ENCODE data around the gene KPNB1. TPM values are rescaled to one million over a fixed set of nuclear protein-coding genes. Genes with fewer than 3 reads are reported as not detected.

The KPNB1 gene
- total and polyA plus RNA-seq, 2 of the 8 experiments (the other 6 are each of a cell fraction or from before 2014, with no cell fraction given), result 171 to 625 TPM

DNA sequence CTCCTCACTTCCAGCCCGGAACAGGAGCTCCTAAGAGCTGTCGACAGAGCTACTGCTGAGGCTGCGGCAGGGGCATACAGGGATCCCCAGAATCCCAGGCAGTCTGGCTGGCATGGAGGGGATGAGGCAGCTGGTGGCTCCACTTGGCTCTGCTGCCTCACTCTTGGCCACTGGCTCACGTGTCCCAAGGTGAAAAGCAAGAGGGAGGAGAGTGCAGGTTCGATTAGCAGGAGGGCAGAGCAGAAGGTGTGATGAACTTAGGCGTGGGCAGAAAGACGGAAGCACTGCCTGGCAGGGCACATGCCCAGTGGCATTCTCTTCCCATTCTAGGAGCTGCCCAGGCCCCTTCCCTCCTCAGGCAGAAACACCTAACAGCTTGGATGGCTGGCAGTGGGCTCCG, 72.0 kb downstream of the KPNB1 start (continued):
- no peak for TF ChIP-seq SRF (IDR thresholded peaks at IDR 0.05; ENCODE audit: low read depth, low read length)
- TF ChIP-seq, protein P1, sequence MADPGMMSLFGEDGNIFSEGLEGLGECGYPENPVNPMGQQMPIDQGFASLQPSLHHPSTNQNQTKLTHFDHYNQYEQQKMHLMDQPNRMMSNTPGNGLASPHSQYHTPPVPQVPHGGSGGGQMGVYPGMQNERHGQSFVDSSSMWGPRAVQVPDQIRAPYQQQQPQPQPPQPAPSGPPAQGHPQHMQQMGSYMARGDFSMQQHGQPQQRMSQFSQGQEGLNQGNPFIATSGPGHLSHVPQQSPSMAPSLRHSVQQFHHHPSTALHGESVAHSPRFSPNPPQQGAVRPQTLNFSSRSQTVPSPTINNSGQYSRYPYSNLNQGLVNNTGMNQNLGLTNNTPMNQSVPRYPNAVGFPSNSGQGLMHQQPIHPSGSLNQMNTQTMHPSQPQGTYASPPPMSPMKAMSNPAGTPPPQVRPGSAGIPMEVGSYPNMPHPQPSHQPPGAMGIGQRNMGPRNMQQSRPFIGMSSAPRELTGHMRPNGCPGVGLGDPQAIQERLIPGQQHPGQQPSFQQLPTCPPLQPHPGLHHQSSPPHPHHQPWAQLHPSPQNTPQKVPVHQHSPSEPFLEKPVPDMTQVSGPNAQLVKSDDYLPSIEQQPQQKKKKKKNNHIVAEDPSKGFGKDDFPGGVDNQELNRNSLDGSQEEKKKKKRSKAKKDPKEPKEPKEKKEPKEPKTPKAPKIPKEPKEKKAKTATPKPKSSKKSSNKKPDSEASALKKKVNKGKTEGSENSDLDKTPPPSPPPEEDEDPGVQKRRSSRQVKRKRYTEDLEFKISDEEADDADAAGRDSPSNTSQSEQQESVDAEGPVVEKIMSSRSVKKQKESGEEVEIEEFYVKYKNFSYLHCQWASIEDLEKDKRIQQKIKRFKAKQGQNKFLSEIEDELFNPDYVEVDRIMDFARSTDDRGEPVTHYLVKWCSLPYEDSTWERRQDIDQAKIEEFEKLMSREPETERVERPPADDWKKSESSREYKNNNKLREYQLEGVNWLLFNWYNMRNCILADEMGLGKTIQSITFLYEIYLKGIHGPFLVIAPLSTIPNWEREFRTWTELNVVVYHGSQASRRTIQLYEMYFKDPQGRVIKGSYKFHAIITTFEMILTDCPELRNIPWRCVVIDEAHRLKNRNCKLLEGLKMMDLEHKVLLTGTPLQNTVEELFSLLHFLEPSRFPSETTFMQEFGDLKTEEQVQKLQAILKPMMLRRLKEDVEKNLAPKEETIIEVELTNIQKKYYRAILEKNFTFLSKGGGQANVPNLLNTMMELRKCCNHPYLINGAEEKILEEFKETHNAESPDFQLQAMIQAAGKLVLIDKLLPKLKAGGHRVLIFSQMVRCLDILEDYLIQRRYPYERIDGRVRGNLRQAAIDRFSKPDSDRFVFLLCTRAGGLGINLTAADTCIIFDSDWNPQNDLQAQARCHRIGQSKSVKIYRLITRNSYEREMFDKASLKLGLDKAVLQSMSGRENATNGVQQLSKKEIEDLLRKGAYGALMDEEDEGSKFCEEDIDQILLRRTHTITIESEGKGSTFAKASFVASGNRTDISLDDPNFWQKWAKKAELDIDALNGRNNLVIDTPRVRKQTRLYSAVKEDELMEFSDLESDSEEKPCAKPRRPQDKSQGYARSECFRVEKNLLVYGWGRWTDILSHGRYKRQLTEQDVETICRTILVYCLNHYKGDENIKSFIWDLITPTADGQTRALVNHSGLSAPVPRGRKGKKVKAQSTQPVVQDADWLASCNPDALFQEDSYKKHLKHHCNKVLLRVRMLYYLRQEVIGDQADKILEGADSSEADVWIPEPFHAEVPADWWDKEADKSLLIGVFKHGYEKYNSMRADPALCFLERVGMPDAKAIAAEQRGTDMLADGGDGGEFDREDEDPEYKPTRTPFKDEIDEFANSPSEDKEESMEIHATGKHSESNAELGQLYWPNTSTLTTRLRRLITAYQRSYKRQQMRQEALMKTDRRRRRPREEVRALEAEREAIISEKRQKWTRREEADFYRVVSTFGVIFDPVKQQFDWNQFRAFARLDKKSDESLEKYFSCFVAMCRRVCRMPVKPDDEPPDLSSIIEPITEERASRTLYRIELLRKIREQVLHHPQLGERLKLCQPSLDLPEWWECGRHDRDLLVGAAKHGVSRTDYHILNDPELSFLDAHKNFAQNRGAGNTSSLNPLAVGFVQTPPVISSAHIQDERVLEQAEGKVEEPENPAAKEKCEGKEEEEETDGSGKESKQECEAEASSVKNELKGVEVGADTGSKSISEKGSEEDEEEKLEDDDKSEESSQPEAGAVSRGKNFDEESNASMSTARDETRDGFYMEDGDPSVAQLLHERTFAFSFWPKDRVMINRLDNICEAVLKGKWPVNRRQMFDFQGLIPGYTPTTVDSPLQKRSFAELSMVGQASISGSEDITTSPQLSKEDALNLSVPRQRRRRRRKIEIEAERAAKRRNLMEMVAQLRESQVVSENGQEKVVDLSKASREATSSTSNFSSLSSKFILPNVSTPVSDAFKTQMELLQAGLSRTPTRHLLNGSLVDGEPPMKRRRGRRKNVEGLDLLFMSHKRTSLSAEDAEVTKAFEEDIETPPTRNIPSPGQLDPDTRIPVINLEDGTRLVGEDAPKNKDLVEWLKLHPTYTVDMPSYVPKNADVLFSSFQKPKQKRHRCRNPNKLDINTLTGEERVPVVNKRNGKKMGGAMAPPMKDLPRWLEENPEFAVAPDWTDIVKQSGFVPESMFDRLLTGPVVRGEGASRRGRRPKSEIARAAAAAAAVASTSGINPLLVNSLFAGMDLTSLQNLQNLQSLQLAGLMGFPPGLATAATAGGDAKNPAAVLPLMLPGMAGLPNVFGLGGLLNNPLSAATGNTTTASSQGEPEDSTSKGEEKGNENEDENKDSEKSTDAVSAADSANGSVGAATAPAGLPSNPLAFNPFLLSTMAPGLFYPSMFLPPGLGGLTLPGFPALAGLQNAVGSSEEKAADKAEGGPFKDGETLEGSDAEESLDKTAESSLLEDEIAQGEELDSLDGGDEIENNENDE (IDR thresholded peaks at IDR 0.05; ENCODE audit: insufficient replicate concordance, low read length), result no peak
